Stimulated activated naive CD8-positive, alpha-beta T cell treated with anti-CD3 and anti-CD28 coated beads, Interleukin-15, amount 100 ng/mL, for 72 hours (primary cell): Measurements from ENCODE around the gene PROSER2.

ENCODE experiments used
- ATAC-seq: fragments of 150-1000 bp; cut with Tn5 transposase; 2 replicates; pipeline ENCODE4 v1.10.0; 2021; ENCODE audit warnings: mild to moderate bottlenecking, moderate library complexity
- DNase-seq, 2 donors: peaks; one replicate each; pipeline ENCODE4 v3.0.0; 2021 to 2022
- H3K27ac Mint-ChIP-seq, 2 donors: one replicate each; pipeline ENCODE4 v1.8.0; 2022; ENCODE audit warnings: mild to moderate bottlenecking in 2 of 2, mixed read lengths in 2 of 2, moderate library complexity in 2 of 2
- H3K27me3 Mint-ChIP-seq: one replicate; pipeline ENCODE4 v1.8.0; 2022; ENCODE audit warnings: mixed read lengths
- H3K4me1 Mint-ChIP-seq: one replicate; pipeline ENCODE4 v1.8.0; 2022; ENCODE audit warnings: mild to moderate bottlenecking, mixed read lengths
- H3K4me3 Mint-ChIP-seq, 2 donors: one replicate each; pipeline ENCODE4 v1.8.0; 2022; ENCODE audit warnings: mild to moderate bottlenecking in 2 of 2, mixed read lengths in 2 of 2, moderate library complexity in 1 of 2
- H3K9me3 Mint-ChIP-seq, 2 donors: one replicate each; pipeline ENCODE4 v1.8.0; 2022; ENCODE audit warnings: mixed read lengths in 2 of 2

Gene PROSER2

GRCh38 chr10:11895108-11895466, 71.9 kb downstream of the PROSER2 start:
- H3K4me3 Mint-ChIP-seq: no peak overlapping the region
- no peaks in the 10 kb centered on the region for H3K4me1 Mint-ChIP-seq
- ATAC-seq (no peak), DNase-seq (no peak)
- H3K27me3 Mint-ChIP-seq: no peaks in the 10 kb centered on the region
- no peaks in the 10 kb centered on the region for H3K9me3 Mint-ChIP-seq
- no peak overlapping the region for H3K27ac Mint-ChIP-seq

- Mint-ChIP-seq H3K4me3 (no peak overlapping the region), H3K9me3 (no peaks in the 10 kb centered on the region), H3K27me3 (no peaks in the 10 kb centered on the region), H3K4me1 (no peaks in the 10 kb centered on the region), H3K27ac (no peak overlapping the region)
- DNase-seq (no peak), ATAC-seq (no peak)
Observed at GRCh38 chr10:11895598-11895997, 72.4 kb downstream of the PROSER2 start.

GRCh38 chr10:11896549-11897200, 73.5 kb downstream of the PROSER2 start:
- peaks cover 3% of the 10 kb centered on the region for H3K27me3 Mint-ChIP-seq
- no peak for ATAC-seq
- H3K9me3 Mint-ChIP-seq: no peaks in the 10 kb centered on the region
- DNase-seq: no peak
- peaks cover 1% of the 10 kb centered on the region for H3K4me1 Mint-ChIP-seq
- no peak overlapping the region for H3K27ac Mint-ChIP-seq
- H3K4me3 Mint-ChIP-seq: no peak overlapping the region

GRCh38 chr10:11898033-11898371, 74.8 kb downstream of the PROSER2 start:
- ATAC-seq: no peak
- Mint-ChIP-seq H3K4me1 (peaks cover 8% of the 10 kb centered on the region), H3K27me3 (peaks cover 12% of the 10 kb centered on the region), H3K4me3 (no peak overlapping the region), H3K9me3 (no peaks in the 10 kb centered on the region), H3K27ac (peak overlapping the region in 1 of 2 donors; percentile 24)
- no peak for DNase-seq

- Mint-ChIP-seq H3K4me1 (peaks cover 8% of the 10 kb centered on the region), H3K9me3 (no peaks in the 10 kb centered on the region), H3K27me3 (peaks cover 12% of the 10 kb centered on the region), H3K27ac (no peak overlapping the region), H3K4me3 (no peak overlapping the region)
- ATAC-seq (no peak), DNase-seq (no peak)
Observed at GRCh38 chr10:11898372-11899066, 75.4 kb downstream of the PROSER2 start.

- Mint-ChIP-seq H3K27ac (no peak overlapping the region), H3K27me3 (peaks cover 12% of the 10 kb centered on the region)
- no peak for ATAC-seq
Observed at GRCh38 chr10:11899067-11899876, 76.1 kb downstream of the PROSER2 start.

GRCh38 chr10:11901036-11901301, 77.8 kb downstream of the PROSER2 start:
- Mint-ChIP-seq H3K27ac (peak overlapping the region in 1 of 2 donors; percentile 67), H3K4me3 (no peak overlapping the region), H3K4me1 (peaks cover 8% of the 10 kb centered on the region), H3K27me3 (peaks cover 12% of the 10 kb centered on the region), H3K9me3 (no peaks in the 10 kb centered on the region)
- no peak for DNase-seq
- ATAC-seq: no peak

More at GRCh38 chr10:11899067-11899876, 76.1 kb downstream of the PROSER2 start:
- no peaks in the 10 kb centered on the region for H3K9me3 Mint-ChIP-seq
- no peak for DNase-seq
- H3K4me1 Mint-ChIP-seq: peaks cover 8% of the 10 kb centered on the region
- no peak overlapping the region for H3K4me3 Mint-ChIP-seq

- Mint-ChIP-seq H3K4me3 (no peak overlapping the region), H3K9me3 (no peaks in the 10 kb centered on the region), H3K4me1 (peaks cover 8% of the 10 kb centered on the region), H3K27me3 (peaks cover 12% of the 10 kb centered on the region), H3K27ac (no peak overlapping the region)
- ATAC-seq (no peak), DNase-seq (no peak)
Observed at GRCh38 chr10:11901454-11901832, 78.3 kb downstream of the PROSER2 start.

- no peak for ATAC-seq
- Mint-ChIP-seq H3K9me3 (no peaks in the 10 kb centered on the region), H3K27ac (peak overlapping the region in 1 of 2 donors; percentile 68), H3K4me3 (no peak overlapping the region), H3K4me1 (peaks cover 8% of the 10 kb centered on the region), H3K27me3 (peaks cover 12% of the 10 kb centered on the region)
- no peak for DNase-seq
Observed at GRCh38 chr10:11901833-11902475, 78.8 kb downstream of the PROSER2 start.

GRCh38 chr10:11902646-11903045, 79.5 kb downstream of the PROSER2 start:
- DNase-seq (no peak), ATAC-seq (no peak)
- peaks cover 12% of the 10 kb centered on the region for H3K27me3 Mint-ChIP-seq
- H3K4me3 Mint-ChIP-seq: no peak overlapping the region
- H3K9me3 Mint-ChIP-seq: no peaks in the 10 kb centered on the region
- H3K27ac Mint-ChIP-seq: no peak overlapping the region
- H3K4me1 Mint-ChIP-seq: peaks cover 8% of the 10 kb centered on the region

- Mint-ChIP-seq H3K27me3 (peaks cover 8% of the 10 kb centered on the region), H3K9me3 (no peaks in the 10 kb centered on the region), H3K27ac (no peak overlapping the region), H3K4me1 (peaks cover 7% of the 10 kb centered on the region), H3K4me3 (no peak overlapping the region)
- ATAC-seq: no peak
- DNase-seq: no peak
Observed at GRCh38 chr10:11906714-11907113, 83.6 kb downstream of the PROSER2 start.

GRCh38 chr10:11907914-11908313, 84.8 kb downstream of the PROSER2 start:
- Mint-ChIP-seq H3K4me3 (no peak overlapping the region), H3K27ac (no peak overlapping the region), H3K4me1 (no peaks in the 10 kb centered on the region), H3K27me3 (no peaks in the 10 kb centered on the region), H3K9me3 (no peaks in the 10 kb centered on the region)
- no peak for ATAC-seq
- DNase-seq: no peak

- H3K4me1 Mint-ChIP-seq: no peaks in the 10 kb centered on the region
- DNase-seq (no peak), ATAC-seq (no peak)
- H3K27ac Mint-ChIP-seq: no peak overlapping the region
- no peak overlapping the region for H3K4me3 Mint-ChIP-seq
- H3K9me3 Mint-ChIP-seq: no peaks in the 10 kb centered on the region
- no peaks in the 10 kb centered on the region for H3K27me3 Mint-ChIP-seq
Observed at GRCh38 chr10:11908536-11908935, 85.4 kb downstream of the PROSER2 start.

- no peak for ATAC-seq
- H3K4me1 Mint-ChIP-seq: no peaks in the 10 kb centered on the region
- no peak overlapping the region for H3K4me3 Mint-ChIP-seq
- H3K27ac Mint-ChIP-seq: no peak overlapping the region
- no peak for DNase-seq
- no peaks in the 10 kb centered on the region for H3K9me3 Mint-ChIP-seq
- H3K27me3 Mint-ChIP-seq: no peaks in the 10 kb centered on the region
Observed at GRCh38 chr10:11908991-11909390, 85.8 kb downstream of the PROSER2 start.

- Mint-ChIP-seq H3K9me3 (no peaks in the 10 kb centered on the region), H3K27ac (no peak overlapping the region), H3K4me1 (no peaks in the 10 kb centered on the region), H3K27me3 (no peaks in the 10 kb centered on the region), H3K4me3 (no peak overlapping the region)
- ATAC-seq (no peak), DNase-seq (no peak)
Observed at GRCh38 chr10:11909618-11910017, 86.5 kb downstream of the PROSER2 start.

- H3K4me1 Mint-ChIP-seq: no peaks in the 10 kb centered on the region
- no peaks in the 10 kb centered on the region for H3K27me3 Mint-ChIP-seq
- no peak overlapping the region for H3K4me3 Mint-ChIP-seq
- no peak for ATAC-seq
- no peak for DNase-seq
- no peaks in the 10 kb centered on the region for H3K9me3 Mint-ChIP-seq
- H3K27ac Mint-ChIP-seq: no peak overlapping the region
Observed at GRCh38 chr10:11910102-11910501, 86.9 kb downstream of the PROSER2 start.
